Endothelial cell of umbilical vein (primary cell): ENCODE results near the gene COX7A2L. TPM values are rescaled to one million over a fixed set of nuclear protein-coding genes. Genes with fewer than 3 reads are reported as not detected.

Source experiments
- BruUV-seq: library from RNA; stranded (reverse); fragments of 400-500 nt; replicated peaks from 2 replicates; lab custom pipeline; 2021; lab: Mats Ljungman, UMichigan
- CTCF ChIA-PET: fragments of 300-600, 350-600 bp; sonication (Branson Sonifier 250); formaldehyde crosslinking; loops from one replicate; lab custom pipeline; 2021; ENCODE audit warnings: antibody characterized with exemption, inconsistent platforms; lab: Charles Lee
- POLR2A ChIA-PET: fragments of 300-600, 350-600 bp; sonication (Branson Sonifier 250); formaldehyde crosslinking; loops from one replicate; lab custom pipeline; 2021; ENCODE audit warnings: antibody characterized with exemption, inconsistent platforms; lab: Charles Lee
- DNase-seq: peaks from one replicate; pipeline ENCODE4 v3.0.0-alpha.2; 2011; ENCODE audit warnings: low read depth, low spot score
- FAIRE-seq: peaks from 2 replicates; lab custom pipeline; 2011; peaks lifted over from hg19 to GRCh38; lab: Jason Lieb, UNC
- H2AFZ ChIP-seq: 2 replicates; pipeline ENCODE4 v1.6.0; 2012; ENCODE audit warnings: low read depth, low read length, control low read depth, inconsistent platforms
- H3K27ac ChIP-seq: 2 replicates; pipeline ENCODE4 v1.5.1; 2011; ENCODE audit warnings: low read depth, mild to moderate bottlenecking, control low read depth, low read length, moderate library complexity; ENCODE audit not compliant: insufficient read depth
- H3K27me3 ChIP-seq, 2 experiments: 2 replicates each; pipeline versions ENCODE4 v1.6.0 to v1.6.1; 2011; ENCODE audit warnings: low read length in 2 of 2, mixed read lengths in 1 of 2; ENCODE audit not compliant: control insufficient read depth in 2 of 2, insufficient read depth in 2 of 2
- H3K36me3 ChIP-seq, 2 experiments: 2 replicates in 1 of 2; 3 replicates in 1 of 2; pipeline ENCODE4 v1.5.1; 2011; ENCODE audit warnings: low read length in 2 of 2, mild to moderate bottlenecking in 1 of 2, moderate library complexity in 1 of 2; ENCODE audit not compliant: control insufficient read depth in 2 of 2, insufficient read depth in 2 of 2; ENCODE audit errors: extremely low read depth in 1 of 2
- H3K4me1 ChIP-seq: 3 replicates; pipeline ENCODE4 v1.5.1; 2011; ENCODE audit warnings: mild to moderate bottlenecking, low read length; ENCODE audit not compliant: control insufficient read depth, insufficient read depth; ENCODE audit errors: extremely low read depth
- H3K4me2 ChIP-seq: 2 replicates; pipeline ENCODE4 v1.6.1; 2011; ENCODE audit warnings: low read length, control low read depth, mixed read lengths; ENCODE audit not compliant: insufficient read depth
- H3K4me3 ChIP-seq, 3 experiments: fragments of 200-600 bp in 1 of 3; sonication (generic), shearing (Covaris generic) in 1 of 3; replicated peaks in 1 of 3; 2 replicates each; pipeline ENCODE4 v1.5.1; 2011 to 2016; ENCODE audit warnings: control low read depth in 3 of 3, low read length in 3 of 3, mild to moderate bottlenecking in 2 of 3, inconsistent platforms in 1 of 3, low read depth in 1 of 3, moderate library complexity in 1 of 3; ENCODE audit not compliant: insufficient read depth in 1 of 3
- H3K79me2 ChIP-seq: 2 replicates; pipeline ENCODE4 v1.6.0; 2012; ENCODE audit warnings: low read length, inconsistent platforms; ENCODE audit not compliant: control insufficient read depth, insufficient read depth
- H3K9ac ChIP-seq: replicated peaks from 2 replicates; pipeline ENCODE3; 2011; ENCODE audit warnings: low read length, control low read depth; ENCODE audit not compliant: insufficient read depth; ENCODE audit errors: extremely low read depth
- H3K9me1 ChIP-seq: replicated peaks from 3 replicates; pipeline ENCODE4 v1.6.0; 2011; ENCODE audit warnings: mild to moderate bottlenecking, low read length; ENCODE audit not compliant: control insufficient read depth, insufficient read depth; ENCODE audit errors: extremely low read depth
- H3K9me3 ChIP-seq: replicated peaks from 2 replicates; pipeline ENCODE4 v1.5.1; 2012; ENCODE audit warnings: low read length, inconsistent platforms; ENCODE audit not compliant: control insufficient read depth, insufficient read depth
- H4K20me1 ChIP-seq: replicated peaks from 2 replicates; pipeline ENCODE3; 2011; ENCODE audit warnings: mild to moderate bottlenecking, low read length; ENCODE audit not compliant: control insufficient read depth, insufficient read depth; ENCODE audit errors: extremely low read depth
- CTCF ChIP-seq, 2 donors: IDR thresholded peaks; 1 replicate in 1 of 2; 2 replicates in 1 of 2; pipeline ENCODE4 v1.5.1; 2011; ENCODE audit warnings: low read length in 2 of 2, mild to moderate bottlenecking in 2 of 2, moderate library complexity in 2 of 2, control low read depth in 1 of 2, inconsistent platforms in 1 of 2, low read depth in 1 of 2; ENCODE audit not compliant: insufficient read depth in 1 of 2; ENCODE audit errors: extremely low read depth in 1 of 2
- EZH2 ChIP-seq: IDR thresholded peaks from 2 replicates; pipeline ENCODE4 v1.6.1; 2012; ENCODE audit warnings: borderline replicate concordance, low read depth, mild to moderate bottlenecking, moderate library complexity, low read length, inconsistent platforms; ENCODE audit not compliant: severe bottlenecking
- FOS ChIP-seq: IDR thresholded peaks from 2 replicates; pipeline ENCODE4 v1.6.1; 2011; ENCODE audit warnings: mild to moderate bottlenecking, low read length, moderate library complexity, borderline replicate concordance; ENCODE audit not compliant: insufficient read depth
- GATA2 ChIP-seq: IDR thresholded peaks from 2 replicates; pipeline ENCODE4 v1.7.0; 2011; ENCODE audit warnings: low read depth, mild to moderate bottlenecking, moderate library complexity, mixed read lengths, low read length; ENCODE audit not compliant: insufficient read length, insufficient read depth
- JUN ChIP-seq: IDR thresholded peaks from 2 replicates; pipeline ENCODE4 v1.6.1; 2011; ENCODE audit warnings: borderline replicate concordance, low read depth; ENCODE audit not compliant: insufficient read length, insufficient read depth
- MYC ChIP-seq: IDR thresholded peaks from one replicate; pipeline ENCODE4 v1.6.1; 2011; ENCODE audit warnings: mild to moderate bottlenecking, low read depth, low read length
- POLR2A ChIP-seq: IDR thresholded peaks from 2 replicates; pipeline ENCODE4 v1.6.1; 2012; ENCODE audit warnings: low read depth, mild to moderate bottlenecking, control low read depth, low read length
- POLR2AphosphoS5 ChIP-seq: IDR thresholded peaks from 2 replicates; pipeline ENCODE4 v1.6.1; 2012; ENCODE audit warnings: low read depth, mild to moderate bottlenecking, control low read depth, low read length, moderate library complexity; ENCODE audit not compliant: insufficient read depth
- dilution Hi-C: fragments of 300-500 bp; cut with MboI; formaldehyde crosslinking; loops from one replicate; pipeline ENCODE4 v1.15.0; 2019; ENCODE audit warnings: low sequenced_read_pairs; ENCODE audit not compliant: extremely low pct_ligation_motif_present
- intact Hi-C: fragments of 100-400 bp; cut with micrococcal nuclease; formaldehyde crosslinking; loops from one replicate; pipeline ENCODE4 v1.10.0; 2022
- polyA plus RNA-seq, 4 experiments: library from polyadenylated mRNA; depleted of rRNA in 3 of 4; stranded (reverse) in 3 of 4; unstranded in 1 of 4; fragments of >200 nt; gene quantifications; 2 replicates each; pipeline versions ENCODE4 v1.2.1 to v1.2.3, GENCODE V29; 2011 to 2012; ENCODE audit warnings: missing spikeins in 1 of 4
- total RNA-seq: library from RNA; stranded (reverse); gene quantifications from 2 replicates; pipeline ENCODE4 v1.2.3, GENCODE V29; 2021
- TF ChIP-seq, protein P1 (sequence below): IDR thresholded peaks from 2 replicates; pipeline ENCODE4 v1.6.1; 2011; ENCODE audit not compliant: insufficient read depth, insufficient read length

Gene COX7A2L
- total and polyA plus RNA-seq, 2 donors (not counting 3 experiments of a cell fraction or from before 2014, with no cell fraction given): 94.2 to 119 TPM

DNA sequence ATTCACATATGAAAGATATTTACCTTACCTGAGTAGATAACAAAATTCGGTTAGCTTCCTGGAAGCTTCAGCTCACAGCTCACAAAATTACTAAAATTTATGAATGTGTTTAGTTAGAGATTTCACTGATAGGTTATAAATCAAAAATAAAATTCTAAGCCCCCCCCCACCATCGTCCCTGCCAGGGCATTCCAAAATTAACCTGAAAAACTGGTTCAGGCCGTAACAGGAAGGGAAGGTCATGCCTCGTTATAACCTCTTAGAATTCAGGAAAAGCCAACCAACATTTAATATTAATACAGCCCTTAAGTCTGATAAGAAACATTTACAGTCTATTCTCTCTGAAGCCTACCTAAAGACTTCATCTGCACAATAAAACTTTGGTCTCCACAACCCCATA lies 48.9 kb downstream of the COX7A2L start:
- H3K4me1 ChIP-seq: peaks cover 11% of the 10 kb centered on the region
- H3K4me2 ChIP-seq: no peak overlapping the region
- intact Hi-C loops: no loop called here
- no TSS peak for BruUV-seq
- CTCF ChIA-PET: interaction anchor here (0.6 kb wide), 1 partner anchor 35 kb away, joined by 3 read pairs; no protein-coding TSS in a partner anchor
- H3K4me3 ChIP-seq: no peak overlapping the region
- no peaks in the 10 kb centered on the region for H4K20me1 ChIP-seq
- H3K9me3 ChIP-seq: no peaks in the 10 kb centered on the region
- no peaks in the 10 kb centered on the region for H3K79me2 ChIP-seq
- POLR2A ChIA-PET: no interaction called here
- H3K9me1 ChIP-seq: no peaks in the 10 kb centered on the region
- FAIRE-seq (no peak), DNase-seq (no peak)
- no peaks in the 10 kb centered on the region for H3K36me3 ChIP-seq
- no peaks in the 10 kb centered on the region for H3K27me3 ChIP-seq
- no peak for TF ChIP-seq POLR2AphosphoS5
- TF ChIP-seq, protein P1, sequence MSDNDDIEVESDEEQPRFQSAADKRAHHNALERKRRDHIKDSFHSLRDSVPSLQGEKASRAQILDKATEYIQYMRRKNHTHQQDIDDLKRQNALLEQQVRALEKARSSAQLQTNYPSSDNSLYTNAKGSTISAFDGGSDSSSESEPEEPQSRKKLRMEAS: no peak
- no peak for TF ChIP-seq MYC
- TF ChIP-seq JUN: no peak
- TF ChIP-seq POLR2A: no peak
- no peak for TF ChIP-seq EZH2
- no peak for TF ChIP-seq FOS
- TF ChIP-seq GATA2: no peak
- TF ChIP-seq CTCF (IDR thresholded peaks at IDR 0.05; ENCODE audit: extremely low read depth in 1 of 2, insufficient read depth in 1 of 2, low read depth in 1 of 2, low read length in 2 of 2): no peak
- dilution Hi-C loops: no loop called here
- no peak overlapping the region for H3K27ac ChIP-seq
- H2AFZ ChIP-seq: no peak overlapping the region
- no peak overlapping the region for H3K9ac ChIP-seq
